PC-9 (cell line): ENCODE measurements around the gene FLT4.

Source experiments
- CTCF ChIP-seq: fragments of 200-600 bp; sonication (generic); conservative IDR thresholded peaks from 2 replicates; pipeline ENCODE4 v1.6.1; 2017; ENCODE audit warnings: mixed run types, antibody characterized with exemption, mild to moderate bottlenecking, moderate library complexity
- EZH2 ChIP-seq: fragments of 200-600 bp; sonication (generic); IDR thresholded peaks from 2 replicates; pipeline ENCODE4 v1.8.0; 2017; ENCODE audit warnings: antibody characterized with exemption, low read depth

DNA sequence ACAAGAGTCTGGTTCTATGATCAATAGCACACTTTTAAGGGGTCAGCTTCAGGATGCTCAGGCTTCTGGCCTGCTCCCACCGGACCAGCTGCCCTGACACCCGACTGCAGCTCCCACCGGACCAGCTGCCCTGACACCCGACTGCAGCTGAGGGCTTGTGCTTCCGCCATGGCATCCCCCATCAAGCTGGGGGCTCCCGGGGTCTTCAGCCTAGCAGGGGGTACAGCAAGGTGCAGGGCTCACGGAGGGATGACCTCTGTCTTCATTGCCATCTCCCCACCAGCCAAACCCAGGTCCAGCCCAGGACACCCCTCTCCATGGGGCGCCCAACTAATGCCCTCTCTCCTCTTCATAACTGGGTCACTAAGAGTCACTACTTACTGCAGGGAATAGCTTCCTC, 1.9 kb downstream of the FLT4 start:
- TF ChIP-seq CTCF (no peak), EZH2 (no peak)
